ENCODE data around the gene C3orf20. TPM values are rescaled to one million over a fixed set of nuclear protein-coding genes. Genes with fewer than 3 reads are reported as not detected.
"Not testable (repeated sequence)": the region's sequence is repeated elsewhere in the genome, so short reads cannot be mapped to it uniquely, and the experiment has no call there.

C3orf20 gene
- total RNA-seq, 1 donor from 2014 or later, result not detected

DNA sequence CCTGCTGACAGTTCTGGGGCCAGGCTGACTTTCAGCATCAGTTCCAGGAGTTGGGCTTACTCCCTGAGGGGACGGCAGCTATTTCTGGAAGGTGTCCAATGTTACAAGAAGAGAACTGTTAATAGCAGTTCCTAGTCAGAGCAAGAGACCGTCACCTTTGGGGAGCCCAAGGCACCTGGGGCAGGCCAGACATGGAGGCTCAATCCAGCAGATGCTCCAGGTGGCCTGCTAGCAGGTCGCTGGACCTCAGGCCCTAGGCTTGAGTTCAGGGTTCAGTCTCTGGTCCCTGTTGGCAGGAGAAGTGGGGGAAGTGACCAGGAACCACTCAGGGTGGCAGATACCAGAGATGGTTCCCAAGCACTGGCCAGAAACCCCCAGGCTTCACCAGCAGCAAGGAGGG, 25.9 kb downstream of the C3orf20 start:
- DNase-seq, result no peak

DNA sequence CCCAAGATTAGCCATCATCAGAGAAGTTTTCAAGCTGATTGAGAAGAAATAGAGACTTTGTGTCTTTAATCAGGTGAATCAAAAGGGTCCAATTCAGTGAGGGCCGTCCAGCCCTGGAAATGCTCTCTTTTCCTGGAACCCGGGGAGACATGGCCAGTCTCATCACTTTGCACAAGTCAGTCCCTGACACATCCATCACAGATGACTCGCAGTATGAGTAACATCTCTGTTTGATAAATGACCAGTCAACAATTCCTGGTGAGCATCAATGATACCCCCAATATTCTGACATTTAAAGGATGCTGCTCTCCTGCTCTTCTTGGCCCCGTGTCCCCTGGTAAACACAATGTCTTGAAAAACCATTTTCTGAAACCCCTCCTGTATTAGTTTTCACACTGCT, 26.7 kb downstream of the C3orf20 start:
- DNase-seq, result no peak

DNA sequence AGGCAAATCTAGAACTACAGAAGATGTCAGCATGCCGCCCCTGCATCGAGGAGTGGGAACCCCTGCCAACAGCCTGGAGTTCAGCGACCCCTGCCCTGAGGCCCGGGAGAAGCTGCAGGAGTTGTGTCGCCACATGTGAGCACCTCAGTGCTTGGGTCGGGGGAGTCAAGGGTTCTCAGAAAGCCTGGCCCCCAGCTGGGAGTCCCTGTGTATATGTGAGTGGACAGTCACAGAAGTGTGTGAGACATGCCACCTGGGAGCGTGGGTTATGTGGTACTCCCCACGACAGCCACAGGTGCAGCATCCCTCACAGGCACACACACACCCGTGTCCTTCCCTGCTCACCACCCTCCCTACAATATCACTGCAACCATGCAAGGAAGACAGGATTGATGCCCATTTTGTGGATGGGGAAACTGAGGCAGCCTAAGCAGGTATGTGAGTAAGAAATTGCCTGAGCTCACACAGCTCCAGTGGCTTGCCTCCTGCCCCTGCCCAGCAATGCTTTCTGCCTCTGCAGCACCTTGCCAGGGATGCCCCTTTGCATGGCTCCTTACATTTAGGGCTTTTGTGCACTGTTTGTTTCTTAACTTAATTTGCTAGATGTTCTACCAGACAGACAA, 28.3 kb downstream of the C3orf20 start:
- no peak for DNase-seq

DNA sequence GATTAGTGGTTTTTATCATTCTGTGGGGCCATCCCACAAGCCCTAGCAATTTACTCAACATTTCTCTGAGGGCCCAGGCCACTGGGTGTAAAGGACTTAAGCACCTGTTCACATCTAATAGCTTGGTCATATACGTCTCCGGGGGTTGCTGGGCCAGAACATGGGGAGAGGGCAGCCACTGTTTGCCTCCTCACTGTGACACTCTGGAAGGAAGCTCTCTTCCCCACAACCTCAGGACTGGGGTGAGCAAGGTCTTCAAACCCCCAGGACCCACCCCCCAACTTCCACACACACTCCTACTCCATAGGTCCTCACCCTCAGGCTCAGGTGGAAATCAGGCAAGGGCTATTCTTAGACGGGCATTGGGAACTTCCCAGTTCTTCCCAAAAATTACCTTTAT, 28.9 kb downstream of the C3orf20 start:
- no peak for DNase-seq

DNA sequence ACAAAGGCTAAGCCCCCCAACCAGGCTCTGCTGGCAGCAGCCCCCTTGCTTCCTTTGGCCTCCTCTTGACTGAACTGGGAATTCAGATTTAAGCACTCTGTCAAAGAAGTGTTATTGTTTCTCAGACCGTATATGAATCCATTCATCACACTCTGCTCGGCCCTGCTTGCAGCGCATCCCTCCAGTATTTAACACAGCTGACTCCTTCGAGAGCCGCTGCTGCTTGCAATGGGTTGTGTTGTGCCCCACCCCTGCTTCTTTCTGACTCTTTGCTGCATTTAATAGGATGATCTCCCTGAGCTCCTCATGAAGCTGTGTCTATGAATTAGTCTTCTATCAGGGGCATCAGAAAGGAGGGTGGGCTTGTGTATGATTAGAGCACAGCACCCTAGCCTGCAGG, 31.2 kb downstream of the C3orf20 start:
- peak; percentile 64 for DNase-seq

DNA sequence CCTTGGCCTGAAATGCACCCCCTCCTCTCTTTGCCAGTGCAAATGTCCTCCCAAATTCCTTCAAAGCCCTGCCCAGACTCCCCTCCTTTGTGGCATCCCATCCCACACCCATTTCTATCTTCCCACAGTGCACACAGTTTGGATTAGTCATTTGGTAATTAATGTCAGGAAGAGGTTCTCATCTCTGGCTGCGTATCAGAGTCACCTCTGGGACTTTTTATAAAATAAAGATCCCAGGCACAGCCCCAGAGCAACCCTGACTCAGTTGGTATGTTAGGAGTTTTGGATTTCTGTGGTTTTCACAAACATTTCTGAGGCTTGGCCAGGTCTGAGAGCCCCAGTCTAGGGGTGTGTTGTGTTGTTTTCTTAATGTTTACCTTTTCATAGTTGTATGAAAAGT, 41.6 kb downstream of the C3orf20 start:
- DNase-seq, result no peak

DNA sequence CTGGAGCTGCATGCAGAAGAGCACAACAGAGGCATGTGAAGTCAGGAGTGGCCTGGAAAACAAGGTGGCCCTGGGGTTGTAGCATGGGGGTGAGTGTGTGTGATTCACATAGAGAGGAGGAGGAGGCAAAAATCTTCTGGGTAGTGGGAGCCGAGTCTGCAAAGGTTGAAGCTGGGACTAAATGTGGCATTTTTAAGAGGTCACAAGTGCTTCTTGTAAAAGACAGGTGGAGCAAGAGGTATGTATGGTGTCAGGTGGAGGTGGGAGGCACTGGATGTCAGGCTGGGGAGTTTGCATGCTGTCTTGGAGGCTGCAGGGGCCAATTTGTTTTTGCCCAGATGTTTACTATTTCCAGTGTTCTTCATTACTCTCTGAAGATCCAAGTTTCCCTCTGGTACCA, 42.4 kb downstream of the C3orf20 start:
- no peak for DNase-seq

DNA sequence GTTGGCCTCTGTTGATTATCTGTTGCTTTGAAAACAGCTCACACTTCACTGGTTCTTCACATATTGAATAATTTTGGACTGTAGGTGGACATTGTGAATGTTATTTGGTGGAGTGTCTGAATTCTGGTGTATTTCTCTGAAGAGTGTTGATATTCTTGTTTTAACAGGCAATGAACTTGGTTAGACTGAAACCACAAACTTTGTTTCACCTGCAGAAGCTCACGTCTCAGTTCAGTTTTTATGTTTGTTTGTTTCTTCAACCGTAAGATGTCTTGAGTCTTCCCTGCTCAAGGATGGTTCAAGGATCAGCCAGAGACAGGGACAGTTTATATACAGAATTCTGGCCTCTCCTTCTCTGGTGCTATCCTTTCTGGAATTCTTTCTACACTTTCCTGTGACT, 43.6 kb downstream of the C3orf20 start:
- no peak for DNase-seq

DNA sequence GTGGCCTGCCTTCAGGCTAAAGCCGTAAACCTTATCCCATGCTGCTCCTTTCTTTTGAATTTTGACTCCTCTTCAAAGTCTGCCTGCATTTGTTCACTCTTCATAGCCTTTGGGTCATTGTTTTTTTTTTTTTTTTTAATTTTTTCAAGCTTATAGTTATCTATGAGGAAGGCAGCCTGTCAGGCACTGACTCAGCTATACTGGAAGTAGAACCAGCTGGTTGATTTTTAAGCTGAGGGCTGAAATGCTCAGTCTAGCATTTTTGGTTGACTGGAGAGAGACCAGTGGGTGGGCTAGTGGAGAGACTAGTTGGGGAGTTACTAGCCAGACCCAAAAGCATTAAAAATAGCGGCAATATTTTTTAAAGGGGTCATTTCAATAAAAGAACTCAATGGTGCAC, 44.1 kb downstream of the C3orf20 start:
- no peak for DNase-seq

DNA sequence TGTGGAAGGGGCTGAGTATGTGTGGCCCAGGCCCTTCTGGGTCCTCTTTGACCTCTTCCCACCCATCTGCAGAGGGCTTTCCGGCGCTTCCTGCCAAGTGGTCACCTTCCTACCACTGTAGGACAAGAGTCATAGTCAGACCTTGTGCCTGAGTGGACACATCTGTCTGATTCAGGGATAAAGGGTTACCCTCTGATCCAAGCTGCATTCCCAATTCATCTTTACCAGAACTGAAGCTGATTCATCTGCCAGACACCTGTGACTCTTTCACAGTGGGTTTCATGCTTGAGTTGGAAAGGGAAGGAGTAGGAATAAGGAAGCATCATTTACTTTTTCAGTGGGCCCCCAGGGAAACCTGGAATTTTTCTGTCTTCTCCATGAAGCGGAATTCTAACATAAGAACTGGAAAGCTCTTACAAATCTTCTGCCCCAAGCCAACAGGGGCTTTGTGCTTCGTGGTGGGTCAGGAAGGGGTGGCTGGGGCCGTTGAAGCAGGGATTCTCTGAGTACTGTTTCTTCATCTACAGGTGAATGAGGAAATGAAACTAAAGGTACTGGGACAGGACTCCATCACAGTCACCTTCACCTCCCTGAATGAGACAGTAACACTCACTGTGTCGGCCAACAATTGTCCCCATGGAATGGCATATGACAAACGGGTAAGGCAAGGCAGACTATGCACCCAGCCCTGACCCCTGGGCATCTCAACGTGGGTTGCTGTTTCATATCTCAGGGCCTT, 46.4 kb downstream of the C3orf20 start:
- DNase-seq, result no peak

DNA sequence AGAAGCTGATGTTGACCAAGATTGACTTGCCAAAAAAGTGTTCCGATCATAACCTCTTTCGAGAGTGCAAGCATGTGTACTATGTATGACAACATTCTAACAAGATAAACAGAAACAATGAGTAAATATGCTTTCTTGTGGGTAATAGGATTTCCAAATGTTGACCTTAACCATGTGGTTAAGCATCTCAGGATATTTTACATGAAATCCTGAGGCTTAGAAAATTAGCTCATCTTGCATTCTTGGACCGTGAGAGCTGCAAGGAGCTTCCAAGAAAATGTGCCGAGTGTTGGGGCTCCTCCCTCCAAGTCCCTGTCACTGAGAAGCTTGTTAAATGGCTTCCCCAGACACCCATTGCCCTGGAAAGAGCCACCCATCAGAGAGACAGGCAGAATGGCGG, 50.1 kb downstream of the C3orf20 start:
- DNase-seq, result peak; percentile 74

DNA sequence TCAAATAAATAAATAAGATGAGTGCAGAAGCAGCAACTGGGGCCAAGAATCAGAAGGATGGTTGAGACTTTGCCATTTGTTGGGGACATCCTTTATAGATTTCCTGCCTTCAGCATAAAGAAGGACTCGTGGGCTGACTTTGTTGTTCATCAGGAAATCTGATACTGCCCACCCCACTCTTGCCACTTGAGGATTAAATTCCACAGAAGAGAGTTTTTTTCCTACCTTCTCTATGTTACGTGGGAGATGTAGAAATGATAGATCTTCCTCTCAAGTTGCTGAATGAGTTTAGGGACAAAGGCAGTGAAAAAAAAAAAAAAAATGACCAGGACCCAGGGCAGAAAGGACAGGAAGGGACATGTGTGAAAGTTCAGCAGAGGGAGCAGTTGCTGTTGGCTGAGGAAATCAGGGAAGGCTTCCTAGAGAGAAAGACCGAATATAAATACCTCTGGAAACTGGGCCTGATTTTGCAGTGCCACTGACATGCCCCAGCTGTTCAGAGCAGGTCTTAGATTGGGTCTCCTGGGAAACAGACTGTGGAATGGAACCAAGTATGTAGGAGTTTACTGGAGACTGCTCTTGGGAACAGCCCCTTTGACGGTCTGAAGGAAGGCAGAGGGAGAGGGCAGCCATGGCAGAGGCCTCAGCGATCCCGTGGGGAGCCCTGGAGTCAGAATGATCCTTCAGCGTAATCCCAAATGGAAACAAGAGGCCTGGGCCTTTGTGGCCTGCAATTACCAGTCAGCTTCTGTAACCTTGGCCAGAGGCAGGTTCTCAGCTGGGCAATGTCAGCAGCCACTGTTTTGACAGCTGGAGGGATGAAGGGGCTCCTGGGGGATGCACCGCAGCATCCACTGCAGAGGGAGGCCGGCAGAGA, 50.9 kb downstream of the C3orf20 start:
- DNase-seq, result peak; percentile 80

DNA sequence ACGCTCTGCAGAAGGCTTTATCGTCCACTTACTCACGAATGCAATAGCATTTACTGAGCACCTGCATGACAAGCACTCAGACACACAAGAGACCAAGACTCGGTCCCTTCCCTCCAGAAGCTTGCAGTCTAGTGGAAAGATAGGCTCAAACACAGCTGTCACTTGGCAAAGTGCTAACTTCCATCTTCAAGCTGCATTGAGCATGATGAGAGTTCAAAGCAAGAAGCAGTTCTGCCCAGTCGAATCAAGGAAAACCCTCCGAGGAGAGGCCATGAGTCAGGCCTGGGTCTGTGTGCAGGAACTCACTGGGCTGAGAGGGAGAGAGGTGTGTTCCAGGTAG, 51.5 kb downstream of the C3orf20 start:
- peak; percentile 73 for DNase-seq

DNA sequence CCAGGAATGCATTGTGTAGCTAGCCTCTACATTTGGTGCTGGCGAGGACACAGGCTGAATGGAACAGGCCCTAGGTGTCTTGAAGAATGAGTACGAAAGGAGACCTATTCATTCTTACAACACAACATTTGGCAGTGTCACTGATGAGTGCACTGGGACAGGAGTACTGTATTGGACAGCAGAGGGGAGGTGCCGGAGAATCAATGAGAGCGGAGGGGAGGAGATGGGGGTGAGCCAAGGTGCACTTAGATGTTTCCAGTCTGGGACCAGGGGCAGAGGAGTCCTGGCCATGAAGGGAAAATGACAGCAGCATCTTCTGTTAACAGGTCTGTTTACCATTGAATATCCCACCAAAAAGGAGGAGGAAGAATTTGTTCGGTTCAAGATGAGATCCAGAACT, 53.2 kb downstream of the C3orf20 start:
- no peak for DNase-seq

DNA sequence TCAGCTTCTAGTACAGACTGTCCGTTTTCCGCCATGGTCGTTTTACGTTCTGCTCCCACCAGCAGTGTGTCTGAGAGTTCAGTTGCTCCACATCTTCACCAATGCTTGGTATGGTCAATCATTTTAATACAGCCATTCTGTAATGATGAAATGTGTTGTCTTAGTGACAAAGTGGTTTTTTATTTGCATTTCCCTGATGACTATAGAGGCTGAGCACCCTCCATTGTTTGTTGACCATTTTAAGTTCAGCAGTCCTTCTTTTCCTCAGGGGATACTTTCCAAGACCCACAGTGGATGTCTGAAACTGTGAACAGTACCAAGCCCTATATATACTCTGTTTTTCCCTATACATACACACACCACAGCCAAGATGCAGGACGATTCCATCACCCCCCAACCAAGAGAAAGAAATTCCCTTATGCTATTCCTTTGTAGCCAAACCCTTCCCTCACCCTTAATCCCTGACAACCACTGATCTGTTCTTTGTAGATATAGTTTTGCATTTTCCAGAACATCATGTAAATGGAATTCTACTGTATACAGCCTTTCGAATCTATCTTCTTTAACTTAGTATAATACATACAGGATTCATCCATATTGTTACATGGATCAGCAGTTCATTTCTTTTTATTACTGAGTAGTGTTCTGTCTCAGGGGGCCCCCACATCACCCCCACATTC, 55.9 kb downstream of the C3orf20 start:
- DNase-seq, result no peak

DNA sequence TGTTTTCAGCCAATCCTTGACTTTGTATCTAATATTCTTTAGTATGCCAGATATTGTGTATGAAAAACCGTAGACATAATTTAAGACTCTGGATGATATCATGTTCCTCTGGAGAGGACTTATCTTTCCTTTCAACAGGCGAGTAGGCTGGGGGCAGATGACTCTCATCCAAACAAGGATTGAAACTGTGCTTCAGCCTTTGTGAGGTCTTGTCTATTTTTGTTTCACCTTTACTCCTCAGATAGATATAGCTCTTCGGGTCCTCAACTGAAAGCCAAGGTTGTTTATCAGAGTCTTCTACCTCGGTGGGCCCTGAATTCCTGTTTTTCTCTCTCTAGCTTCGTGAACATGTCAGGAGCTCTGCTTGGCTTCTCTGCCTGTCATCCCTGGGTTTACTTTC, 66.0 kb downstream of the C3orf20 start:
- no peak for DNase-seq

DNA sequence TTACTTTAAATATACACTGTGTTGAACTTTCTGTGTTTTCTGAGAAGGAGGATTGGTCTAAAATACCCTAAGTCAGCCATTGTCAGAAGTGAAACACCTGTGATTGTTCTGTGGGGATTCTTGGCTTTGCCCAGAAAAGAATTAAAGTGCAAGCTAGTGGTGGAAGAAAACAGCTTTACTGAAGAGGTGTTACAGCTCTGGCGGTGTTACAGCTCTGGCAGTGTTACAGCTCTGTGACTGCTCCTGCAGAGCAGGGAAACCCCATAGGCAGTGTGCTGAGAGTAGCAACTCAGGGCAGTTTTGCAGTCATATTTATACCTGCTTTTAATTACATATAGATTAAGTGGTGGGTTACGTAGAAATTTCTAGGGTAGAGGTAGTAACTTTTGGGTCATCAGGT, 66.6 kb downstream of the C3orf20 start:
- DNase-seq, result no peak

DNA sequence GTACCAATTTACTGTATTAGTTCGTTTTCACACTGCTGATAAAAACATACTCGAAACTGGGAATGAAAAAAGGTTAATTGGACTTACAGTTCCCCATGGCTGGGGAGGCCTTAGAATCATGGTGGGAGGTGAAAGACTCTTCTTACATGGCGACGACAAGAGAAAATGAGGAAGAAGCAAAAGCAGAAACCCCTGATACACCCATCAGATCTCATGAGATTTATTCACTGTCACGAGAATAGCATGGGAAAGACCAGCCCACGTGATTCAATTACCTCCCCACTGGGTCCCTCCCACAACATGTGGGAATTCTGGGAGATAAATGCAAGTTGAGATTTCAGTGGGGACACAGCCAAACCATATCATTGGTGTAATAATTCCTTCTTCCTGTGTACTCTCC, 69.6 kb downstream of the C3orf20 start:
- DNase-seq, result no peak

DNA sequence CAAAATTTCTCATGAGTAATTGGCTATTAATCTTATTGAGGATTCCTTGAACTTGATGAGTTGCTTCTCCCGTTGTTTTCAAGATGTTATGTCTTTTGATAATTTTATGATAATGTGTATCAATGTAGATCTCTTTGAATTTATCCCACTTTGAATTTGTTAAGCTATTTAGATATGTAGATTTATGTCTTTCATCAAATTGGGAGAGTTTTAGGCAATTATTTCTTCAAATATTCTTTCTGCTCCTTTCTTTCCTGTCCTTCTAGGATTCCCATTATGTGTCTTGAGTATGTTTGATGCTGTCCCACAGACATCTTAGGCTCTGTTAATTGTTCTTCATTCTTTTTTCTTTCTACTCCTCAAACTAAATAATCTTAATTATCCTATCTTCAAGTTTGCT, 75.7 kb downstream of the C3orf20 start:
- no peak for DNase-seq

DNA sequence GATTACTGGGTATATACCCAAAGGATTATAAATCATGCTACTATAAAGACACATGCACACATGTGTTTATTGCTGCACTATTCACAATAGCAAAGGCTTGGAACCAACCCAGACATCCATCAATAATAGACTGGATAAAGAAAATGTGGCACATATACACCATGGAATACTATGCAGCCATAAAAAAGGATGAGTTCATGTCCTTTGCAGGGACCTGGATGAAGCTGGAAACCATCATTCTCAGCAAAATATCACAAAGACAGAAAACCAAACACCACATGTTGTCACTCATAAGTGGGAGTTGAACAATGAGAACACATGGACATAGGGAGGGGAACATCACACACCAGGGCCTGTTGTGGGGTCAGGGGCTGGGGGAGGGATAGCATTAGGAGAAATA, 78.0 kb downstream of the C3orf20 start:
- DNase-seq, result not testable (repeated sequence)

DNA sequence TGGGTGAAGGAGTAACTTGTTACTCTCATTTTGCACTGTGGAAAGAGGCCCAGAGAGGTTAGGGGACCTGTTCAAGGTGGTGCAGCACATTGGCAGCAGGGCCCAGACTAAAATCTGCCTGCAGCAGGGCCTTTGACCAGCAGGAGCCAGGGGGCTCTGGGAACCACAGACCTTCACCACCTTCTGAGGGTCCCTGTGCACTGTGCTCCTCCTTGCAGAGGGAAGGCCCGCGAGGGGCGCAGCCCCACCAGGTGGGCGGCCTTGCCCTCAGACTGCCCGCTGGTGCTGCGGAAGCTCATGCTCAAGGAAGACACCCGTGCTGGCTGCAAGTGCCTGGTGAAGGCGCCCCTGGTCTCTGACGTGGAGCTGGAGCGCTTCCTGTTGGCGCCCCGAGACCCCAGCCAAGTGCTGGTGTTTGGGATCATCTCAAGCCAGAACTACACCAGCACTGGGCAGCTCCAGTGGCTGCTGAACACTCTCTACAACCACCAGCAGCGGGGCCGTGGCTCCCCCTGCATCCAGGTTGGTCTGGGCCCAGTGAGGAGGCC, 82.3 kb downstream of the C3orf20 start:
- no peak for DNase-seq

DNA sequence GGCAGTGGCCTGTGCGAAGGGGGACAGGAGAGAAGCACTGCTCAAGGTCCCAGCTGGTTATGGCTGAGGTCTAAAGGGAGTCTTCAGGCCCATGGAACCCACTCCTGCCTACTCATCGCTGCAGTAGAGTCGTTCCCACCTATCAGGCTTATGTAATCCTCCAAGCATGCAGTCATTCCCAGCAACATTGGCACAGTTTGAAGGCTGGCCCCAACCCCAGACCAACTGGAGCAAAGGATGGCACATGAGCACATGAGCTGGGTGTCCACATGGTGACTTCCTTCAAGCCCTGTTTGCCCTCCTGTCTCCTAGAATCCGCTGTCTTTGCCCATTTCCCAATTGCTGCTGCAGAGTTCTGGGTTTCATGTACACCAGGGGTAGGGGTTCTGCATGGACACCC, 83.4 kb downstream of the C3orf20 start:
- DNase-seq, result no peak

DNA sequence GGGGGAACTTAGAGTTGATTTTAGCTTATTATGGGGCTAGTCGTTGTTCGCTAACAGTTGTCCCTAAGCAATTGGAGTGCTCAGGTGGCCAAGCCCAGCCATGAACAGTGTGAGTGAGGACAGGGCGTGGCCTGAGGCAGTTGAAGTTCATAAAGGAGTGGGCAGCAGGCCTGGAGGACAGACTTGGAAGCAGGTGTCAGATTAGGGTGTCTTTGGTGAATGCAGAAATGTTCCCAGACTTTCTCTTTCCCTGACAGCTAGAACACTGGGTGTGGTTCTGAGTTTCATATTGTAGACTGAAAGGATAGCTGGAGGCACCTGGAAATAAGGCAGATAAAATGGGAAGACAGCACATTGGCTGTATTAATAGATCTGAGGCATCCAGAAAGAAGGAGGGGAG, 84.0 kb downstream of the C3orf20 start:
- DNase-seq, result no peak
